Esophagus muscularis mucosa (tissue), 3 donors: Measurements from ENCODE around the gene RETN.

Source experiments
- POLR2A ChIP-seq: fragments of 450-650 bp; IDR thresholded peaks from one replicate; pipeline ENCODE4 v1.6.1; 2017; ENCODE audit warnings: antibody characterized with exemption, moderate library complexity, mild to moderate bottlenecking, low read depth
- POLR2AphosphoS5 ChIP-seq, 2 donors: sonication (generic); formaldehyde crosslinking; IDR thresholded peaks; one replicate each; pipeline ENCODE4 v1.6.1; 2017; ENCODE audit warnings: antibody characterized with exemption in 2 of 2
- TF ChIP-seq, protein P1 (sequence below), 3 experiments: fragments of 200-600 bp in 2 of 3; fragments of 450-650 bp in 1 of 3; sonication (generic) in 2 of 3; IDR thresholded peaks; one replicate each; pipeline ENCODE4 v1.5.1; 2017 to 2019; ENCODE audit warnings: antibody characterized with exemption in 3 of 3, mild to moderate bottlenecking in 2 of 3, moderate library complexity in 1 of 3

DNA sequence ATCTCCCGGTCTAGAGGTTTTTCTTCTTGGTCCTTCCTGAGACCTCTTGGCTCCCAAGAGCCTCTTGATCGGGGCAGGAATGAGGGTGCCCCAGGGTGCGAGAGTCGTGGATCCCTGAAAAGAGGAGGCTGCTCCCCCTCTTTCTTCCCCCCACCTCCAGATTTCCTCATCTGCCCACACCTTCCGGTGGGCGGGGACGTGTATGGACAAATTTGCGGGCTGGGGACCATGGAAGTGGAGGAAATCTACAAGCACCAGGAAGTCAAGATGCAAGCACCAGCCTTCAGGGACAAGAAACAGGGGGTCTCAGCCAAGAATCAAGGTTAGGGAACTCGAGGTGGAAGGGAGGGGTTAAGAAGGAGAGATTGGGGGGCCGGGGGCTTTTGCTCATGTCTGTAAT lies 8.0 kb downstream of the RETN start, which contains the start of gene MCEMP1:
- no peak for TF ChIP-seq POLR2AphosphoS5 (IDR thresholded peaks at IDR 0.05)
- TF ChIP-seq POLR2A = no peak
- TF ChIP-seq, protein P1, sequence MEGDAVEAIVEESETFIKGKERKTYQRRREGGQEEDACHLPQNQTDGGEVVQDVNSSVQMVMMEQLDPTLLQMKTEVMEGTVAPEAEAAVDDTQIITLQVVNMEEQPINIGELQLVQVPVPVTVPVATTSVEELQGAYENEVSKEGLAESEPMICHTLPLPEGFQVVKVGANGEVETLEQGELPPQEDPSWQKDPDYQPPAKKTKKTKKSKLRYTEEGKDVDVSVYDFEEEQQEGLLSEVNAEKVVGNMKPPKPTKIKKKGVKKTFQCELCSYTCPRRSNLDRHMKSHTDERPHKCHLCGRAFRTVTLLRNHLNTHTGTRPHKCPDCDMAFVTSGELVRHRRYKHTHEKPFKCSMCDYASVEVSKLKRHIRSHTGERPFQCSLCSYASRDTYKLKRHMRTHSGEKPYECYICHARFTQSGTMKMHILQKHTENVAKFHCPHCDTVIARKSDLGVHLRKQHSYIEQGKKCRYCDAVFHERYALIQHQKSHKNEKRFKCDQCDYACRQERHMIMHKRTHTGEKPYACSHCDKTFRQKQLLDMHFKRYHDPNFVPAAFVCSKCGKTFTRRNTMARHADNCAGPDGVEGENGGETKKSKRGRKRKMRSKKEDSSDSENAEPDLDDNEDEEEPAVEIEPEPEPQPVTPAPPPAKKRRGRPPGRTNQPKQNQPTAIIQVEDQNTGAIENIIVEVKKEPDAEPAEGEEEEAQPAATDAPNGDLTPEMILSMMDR (IDR thresholded peaks at IDR 0.05) = no peak
